SK-N-SH (cell line): ENCODE data around the gene TUBB3.

Experiments used
- CTCF ChIP-seq: fragments of 200-600 bp; sonication (generic); IDR thresholded peaks from 2 replicates; pipeline ENCODE4 v1.6.1; 2017; ENCODE audit warnings: antibody characterized with exemption, mild to moderate bottlenecking, moderate library complexity
- MEF2A ChIP-seq: IDR thresholded peaks from 2 replicates; pipeline ENCODE4 v1.4.0; 2012; ENCODE audit warnings: low read depth, borderline replicate concordance
- POLR2AphosphoS5 ChIP-seq: IDR thresholded peaks from 2 replicates; pipeline ENCODE4 v1.6.1; 2012; ENCODE audit warnings: low read depth, low read length
- RAD21 ChIP-seq: IDR thresholded peaks from 2 replicates; pipeline ENCODE4 v1.6.1; 2012; ENCODE audit warnings: mild to moderate bottlenecking, low read length
- SIN3A ChIP-seq: IDR thresholded peaks from 2 replicates; pipeline ENCODE4 v1.6.1; 2012; ENCODE audit warnings: low read depth, mild to moderate bottlenecking, low read length, moderate library complexity, borderline replicate concordance

- no peak for TF ChIP-seq SIN3A
- TF ChIP-seq CTCF: no peak
- TF ChIP-seq RAD21: no peak
- no peak for TF ChIP-seq MEF2A
- TF ChIP-seq POLR2AphosphoS5: no peak
These were observed 34.9 kb downstream of the TUBB3 start for GRCh38 chr16:89958068-89958467.
